Measurements from ENCODE around the gene RSRC1.

Gene RSRC1

GRCh38 chr3:158574646-158575045 is 464.8 kb downstream of the RSRC1 start:
- no peak for DNase-seq (ENCODE audit: low read depth in 2 of 2)

GRCh38 chr3:158590223-158590622 is 480.3 kb downstream of the RSRC1 start:
- no peak for DNase-seq (ENCODE audit: low read depth in 2 of 2)
